ENCODE results near the gene EIF5B.
"Not testable (repeated sequence)": the region's sequence is repeated elsewhere in the genome, so short reads cannot be mapped to it uniquely, and the experiment has no call there.

Gene EIF5B

DNA sequence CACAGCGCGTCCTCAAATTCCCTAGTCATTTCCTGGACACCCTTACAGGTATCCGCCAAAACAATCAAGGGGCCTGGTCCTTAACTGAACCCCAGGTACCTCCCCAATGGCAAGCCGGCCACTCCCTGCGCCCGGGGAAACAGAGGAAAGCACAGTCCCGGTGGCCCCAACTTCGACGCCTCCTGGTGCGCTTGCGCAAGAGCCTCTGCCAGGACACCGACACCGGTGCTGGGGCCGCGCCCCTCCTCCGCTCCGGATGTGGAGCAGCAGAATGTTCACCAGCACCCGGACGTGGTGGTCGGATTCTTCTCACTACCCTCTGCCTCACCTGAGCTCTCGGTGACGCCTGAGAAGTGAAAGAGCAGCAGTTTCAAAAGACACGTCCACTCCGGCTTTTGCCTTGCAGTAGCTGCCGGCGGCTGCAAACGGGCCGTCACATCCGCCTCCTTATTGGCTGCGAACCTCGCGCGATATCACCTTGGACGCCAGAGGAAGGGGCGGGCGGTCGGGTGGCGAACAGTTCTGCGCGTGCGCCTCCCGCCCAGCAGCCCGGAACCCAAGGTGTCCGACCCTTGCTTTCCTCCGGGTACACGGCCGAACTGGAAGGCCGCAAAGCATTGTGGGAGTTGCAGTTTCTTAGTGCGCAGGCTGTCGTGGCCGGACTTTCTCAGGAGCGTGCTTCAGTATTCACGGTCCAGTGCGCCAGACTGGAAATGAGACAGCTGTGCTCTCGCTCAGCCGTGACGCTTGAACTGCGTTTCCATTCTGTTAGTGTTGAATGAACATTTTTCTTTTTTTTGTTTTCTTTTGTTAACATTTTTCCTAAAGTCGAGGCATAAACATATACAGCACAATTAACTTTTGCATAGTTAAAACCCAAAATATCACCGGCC, 1.0 kb upstream of the EIF5B start, which contains the start of gene TXNDC9:
Gene TXNDC9, minus strand, starts transcription at position 423 of the 893 bp plus-strand sequence. CDS start 3,123 bp downstream, outside the sequence.
- DNase-seq (ENCODE audit: low read depth): peak; percentile 98
- TF ChIP-seq, protein P1, sequence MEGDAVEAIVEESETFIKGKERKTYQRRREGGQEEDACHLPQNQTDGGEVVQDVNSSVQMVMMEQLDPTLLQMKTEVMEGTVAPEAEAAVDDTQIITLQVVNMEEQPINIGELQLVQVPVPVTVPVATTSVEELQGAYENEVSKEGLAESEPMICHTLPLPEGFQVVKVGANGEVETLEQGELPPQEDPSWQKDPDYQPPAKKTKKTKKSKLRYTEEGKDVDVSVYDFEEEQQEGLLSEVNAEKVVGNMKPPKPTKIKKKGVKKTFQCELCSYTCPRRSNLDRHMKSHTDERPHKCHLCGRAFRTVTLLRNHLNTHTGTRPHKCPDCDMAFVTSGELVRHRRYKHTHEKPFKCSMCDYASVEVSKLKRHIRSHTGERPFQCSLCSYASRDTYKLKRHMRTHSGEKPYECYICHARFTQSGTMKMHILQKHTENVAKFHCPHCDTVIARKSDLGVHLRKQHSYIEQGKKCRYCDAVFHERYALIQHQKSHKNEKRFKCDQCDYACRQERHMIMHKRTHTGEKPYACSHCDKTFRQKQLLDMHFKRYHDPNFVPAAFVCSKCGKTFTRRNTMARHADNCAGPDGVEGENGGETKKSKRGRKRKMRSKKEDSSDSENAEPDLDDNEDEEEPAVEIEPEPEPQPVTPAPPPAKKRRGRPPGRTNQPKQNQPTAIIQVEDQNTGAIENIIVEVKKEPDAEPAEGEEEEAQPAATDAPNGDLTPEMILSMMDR (conservative IDR thresholded peaks at IDR 0.05; ENCODE audit: low read depth, low read length): no peak
- peak within 1 kb of the TSS; percentile 98 for H3K4me3 ChIP-seq (ENCODE audit: low read length)

DNA sequence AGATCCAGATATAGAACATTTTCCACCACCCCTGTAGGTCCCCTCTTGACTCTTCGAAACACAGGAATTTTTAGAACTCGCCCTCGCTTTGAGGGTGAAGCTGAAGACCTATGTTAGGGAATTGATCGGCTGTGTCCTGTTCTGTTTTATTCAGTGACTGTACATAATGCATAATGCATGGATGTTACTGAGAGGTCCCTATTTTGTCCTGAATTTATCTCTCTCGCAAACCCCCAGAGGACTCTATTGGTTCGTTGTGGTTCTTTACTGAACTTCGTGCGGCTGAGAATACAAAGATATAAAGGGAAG, 431 bp upstream of the EIF5B start:
- peak overlapping the region; percentile 98 for H3K4me3 ChIP-seq (ENCODE audit: low read length)
- DNase-seq (ENCODE audit: low read depth): no peak
- TF ChIP-seq, protein P1 (conservative IDR thresholded peaks at IDR 0.05; ENCODE audit: low read depth, low read length): no peak

DNA sequence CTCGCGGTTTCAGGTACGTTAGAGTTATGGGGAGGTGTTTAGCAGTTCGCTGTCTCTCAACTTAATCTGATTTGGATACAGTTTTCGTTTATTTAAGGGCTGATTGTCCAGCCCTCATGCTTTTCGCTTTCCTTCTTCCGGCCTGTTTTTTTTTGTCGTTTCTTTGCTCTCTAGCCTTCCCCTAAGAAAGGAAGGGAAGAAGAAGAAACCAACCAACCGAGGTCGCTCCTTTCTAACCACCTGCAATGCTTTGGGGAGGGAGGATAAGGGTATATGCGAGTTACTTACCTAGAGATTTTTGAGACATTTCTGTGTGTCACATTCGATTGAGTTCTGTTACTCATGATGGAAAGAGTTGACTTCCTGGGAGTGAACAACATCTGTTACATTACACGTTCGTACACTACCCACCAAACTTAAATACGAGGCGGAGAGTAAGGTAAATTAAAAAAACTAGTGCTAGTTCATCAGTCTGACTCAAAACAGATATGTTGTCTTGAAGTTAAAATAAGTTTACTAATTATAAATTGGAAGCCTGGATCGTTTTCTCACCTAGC, 918 bp downstream of the EIF5B start:
- H3K4me3 ChIP-seq (ENCODE audit: low read length): peak overlapping the region; percentile 98
- TF ChIP-seq, protein P1 (conservative IDR thresholded peaks at IDR 0.05; ENCODE audit: low read depth, low read length): no peak
- no peak for DNase-seq (ENCODE audit: low read depth)

- no peak for DNase-seq (ENCODE audit: low read depth)
- H3K4me3 ChIP-seq (ENCODE audit: low read length): no peak overlapping the region
- TF ChIP-seq, protein P1 (conservative IDR thresholded peaks at IDR 0.05; ENCODE audit: low read depth, low read length): no peak
Measured at GRCh38 chr2:99340669-99341236, 3.6 kb downstream of the EIF5B start.

DNA sequence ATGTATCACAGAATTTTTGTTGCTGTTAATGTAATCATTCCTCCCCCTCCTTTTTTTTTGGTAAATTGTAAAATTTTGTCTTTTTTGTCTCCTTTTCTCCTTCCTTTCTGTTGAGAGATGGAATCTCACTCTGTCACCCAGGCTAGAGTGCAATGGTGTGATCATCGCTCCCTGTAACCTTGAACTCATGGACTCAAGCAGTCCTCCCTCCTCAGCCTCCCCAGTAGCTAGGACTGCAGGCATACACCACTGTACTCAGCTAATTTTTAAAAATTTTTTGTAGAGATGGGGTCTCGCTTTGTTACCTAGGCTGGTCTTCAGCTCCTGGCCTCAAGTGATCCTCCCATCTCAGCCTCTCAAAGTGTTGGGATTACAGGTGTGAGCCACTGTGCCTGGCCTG, 5.3 kb downstream of the EIF5B start:
- no peak overlapping the region for H3K4me3 ChIP-seq (ENCODE audit: low read length)
- no peak for DNase-seq (ENCODE audit: low read depth)
- TF ChIP-seq, protein P1 (conservative IDR thresholded peaks at IDR 0.05; ENCODE audit: low read depth, low read length): no peak

- DNase-seq (ENCODE audit: low read depth); H3K4me3 ChIP-seq (ENCODE audit: low read length): not testable (repeated sequence)
Measured at GRCh38 chr2:99345446-99345845, 8.3 kb downstream of the EIF5B start.

DNA sequence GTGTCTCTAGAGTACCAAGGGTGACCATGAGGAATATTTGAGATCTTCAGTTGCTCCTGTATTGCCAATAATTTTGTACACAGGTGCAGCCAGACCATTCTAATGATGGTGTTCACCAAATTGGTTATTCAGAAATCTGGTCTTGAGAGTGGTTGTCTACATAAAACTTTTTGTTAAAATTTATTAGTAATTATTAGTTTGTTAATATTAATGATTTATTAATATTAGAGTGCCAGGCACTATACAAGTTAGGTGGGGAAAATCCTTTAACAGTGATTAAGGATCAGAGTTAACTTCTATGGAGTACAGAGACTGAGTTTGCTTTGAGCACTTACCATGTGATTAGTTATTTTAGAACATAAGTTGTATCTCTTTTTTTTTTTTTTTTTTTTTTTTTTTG, 9.0 kb downstream of the EIF5B start:
- DNase-seq (ENCODE audit: low read depth): no peak
- H3K4me3 ChIP-seq (ENCODE audit: low read length): no peak overlapping the region
- TF ChIP-seq, protein P1 (conservative IDR thresholded peaks at IDR 0.05; ENCODE audit: low read depth, low read length): no peak

Measured in retinal pigment epithelial cell (primary cell).